ENCODE results near the gene TTLL9. TPM values are rescaled to one million over a fixed set of nuclear protein-coding genes. Genes with fewer than 3 reads are reported as not detected.
"Not testable (repeated sequence)": the region's sequence is repeated elsewhere in the genome, so short reads cannot be mapped to it uniquely, and the experiment has no call there.

TTLL9 gene
- total RNA-seq, 1 donor from 2014 or later: 3.4 TPM

- TF ChIP-seq, protein P1, sequence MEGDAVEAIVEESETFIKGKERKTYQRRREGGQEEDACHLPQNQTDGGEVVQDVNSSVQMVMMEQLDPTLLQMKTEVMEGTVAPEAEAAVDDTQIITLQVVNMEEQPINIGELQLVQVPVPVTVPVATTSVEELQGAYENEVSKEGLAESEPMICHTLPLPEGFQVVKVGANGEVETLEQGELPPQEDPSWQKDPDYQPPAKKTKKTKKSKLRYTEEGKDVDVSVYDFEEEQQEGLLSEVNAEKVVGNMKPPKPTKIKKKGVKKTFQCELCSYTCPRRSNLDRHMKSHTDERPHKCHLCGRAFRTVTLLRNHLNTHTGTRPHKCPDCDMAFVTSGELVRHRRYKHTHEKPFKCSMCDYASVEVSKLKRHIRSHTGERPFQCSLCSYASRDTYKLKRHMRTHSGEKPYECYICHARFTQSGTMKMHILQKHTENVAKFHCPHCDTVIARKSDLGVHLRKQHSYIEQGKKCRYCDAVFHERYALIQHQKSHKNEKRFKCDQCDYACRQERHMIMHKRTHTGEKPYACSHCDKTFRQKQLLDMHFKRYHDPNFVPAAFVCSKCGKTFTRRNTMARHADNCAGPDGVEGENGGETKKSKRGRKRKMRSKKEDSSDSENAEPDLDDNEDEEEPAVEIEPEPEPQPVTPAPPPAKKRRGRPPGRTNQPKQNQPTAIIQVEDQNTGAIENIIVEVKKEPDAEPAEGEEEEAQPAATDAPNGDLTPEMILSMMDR (conservative IDR thresholded peaks at IDR 0.05): no peak
- no peak for DNase-seq (ENCODE audit: extremely low spot score, unreplicated experiment)
- Mint-ChIP-seq H3K4me1 (ENCODE audit: unreplicated experiment) (peaks cover 19% of the 10 kb centered on the region), H3K27me3 (peaks cover 2% of the 10 kb centered on the region), H3K27ac (no peak overlapping the region), H3K9me3 (peaks cover 5% of the 10 kb centered on the region), H3K36me3 (no peaks in the 10 kb centered on the region), H3K4me3 (no peak overlapping the region)
Observed at GRCh38 chr20:31915491-31916280, 45.3 kb downstream of the TTLL9 start.

DNA sequence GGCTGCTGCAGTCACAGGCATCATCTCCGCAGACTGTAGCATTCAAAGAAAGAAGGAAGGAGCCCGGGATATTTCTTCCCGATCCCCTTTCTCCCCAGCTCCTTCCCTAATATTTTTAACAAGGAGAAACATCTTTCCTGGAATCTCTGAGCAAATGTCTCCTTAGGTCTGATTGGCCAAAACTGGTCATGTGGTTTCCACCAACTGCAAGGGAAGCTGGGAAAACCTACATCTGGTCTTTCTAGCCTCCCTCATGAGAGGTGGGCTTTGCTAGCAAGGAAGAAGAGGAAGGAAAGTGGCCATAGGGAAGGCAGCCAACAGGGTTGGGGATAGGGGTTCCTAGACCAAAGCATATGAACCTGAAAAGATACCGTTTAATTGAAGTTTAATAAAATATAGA, 46.3 kb downstream of the TTLL9 start:
- TF ChIP-seq, protein P1 (conservative IDR thresholded peaks at IDR 0.05): no peak
- no peak overlapping the region for H3K4me3 Mint-ChIP-seq

GRCh38 chr20:31917962-31918412, 47.6 kb downstream of the TTLL9 start:
- H3K27ac Mint-ChIP-seq: peak overlapping the region; percentile 39
- not testable (repeated sequence) for H3K36me3 Mint-ChIP-seq, H3K4me3 Mint-ChIP-seq

More for the DNA sequence above, 46.3 kb downstream of the TTLL9 start:
- H3K27ac Mint-ChIP-seq: no peak overlapping the region
- no peaks in the 10 kb centered on the region for H3K36me3 Mint-ChIP-seq
- peaks cover 5% of the 10 kb centered on the region for H3K9me3 Mint-ChIP-seq
- peaks cover 19% of the 10 kb centered on the region for H3K4me1 Mint-ChIP-seq (ENCODE audit: unreplicated experiment)
- H3K27me3 Mint-ChIP-seq: peaks cover 4% of the 10 kb centered on the region
- no peak for DNase-seq (ENCODE audit: extremely low spot score, unreplicated experiment)

GRCh38 chr20:31918466-31919105, 48.2 kb downstream of the TTLL9 start:
- peaks cover 4% of the 10 kb centered on the region for H3K27me3 Mint-ChIP-seq
- H3K4me3 Mint-ChIP-seq: no peak overlapping the region
- peaks cover 15% of the 10 kb centered on the region for H3K4me1 Mint-ChIP-seq (ENCODE audit: unreplicated experiment)
- TF ChIP-seq, protein P1 (conservative IDR thresholded peaks at IDR 0.05): no peak
- DNase-seq (ENCODE audit: extremely low spot score, unreplicated experiment): no peak
- H3K36me3 Mint-ChIP-seq: no peaks in the 10 kb centered on the region
- H3K9me3 Mint-ChIP-seq: peaks cover 5% of the 10 kb centered on the region
- no peak overlapping the region for H3K27ac Mint-ChIP-seq

More at GRCh38 chr20:31917962-31918412, 47.6 kb downstream of the TTLL9 start:
- H3K4me1 Mint-ChIP-seq (ENCODE audit: unreplicated experiment): peaks cover 19% of the 10 kb centered on the region
- not testable (repeated sequence) for H3K27me3 Mint-ChIP-seq; DNase-seq (ENCODE audit: extremely low spot score, unreplicated experiment); H3K9me3 Mint-ChIP-seq

- no peak for DNase-seq (ENCODE audit: extremely low spot score, unreplicated experiment)
- H3K27ac Mint-ChIP-seq: no peak overlapping the region
- H3K4me1 Mint-ChIP-seq (ENCODE audit: unreplicated experiment): peaks cover 19% of the 10 kb centered on the region
- peaks cover 5% of the 10 kb centered on the region for H3K9me3 Mint-ChIP-seq
- TF ChIP-seq, protein P1 (conservative IDR thresholded peaks at IDR 0.05): no peak
- H3K27me3 Mint-ChIP-seq: peaks cover 4% of the 10 kb centered on the region
- H3K36me3 Mint-ChIP-seq: no peaks in the 10 kb centered on the region
- no peak overlapping the region for H3K4me3 Mint-ChIP-seq
Observed at GRCh38 chr20:31919410-31920155, 49.1 kb downstream of the TTLL9 start.
